ENCODE measurements around the gene RIPK1.

Gene RIPK1

GRCh38 chr6:3081960-3082359, 13.7 kb downstream of the RIPK1 start:
- Histone ChIP-seq H3K9me3 (no peaks in the 10 kb centered on the region), H3K27me3 (no peaks in the 10 kb centered on the region), H3K36me3 (peaks cover 10% of the 10 kb centered on the region), H3K4me3 (ENCODE audit: low read depth, low read length) (no peak overlapping the region), H3K4me1 (no peaks in the 10 kb centered on the region; the same call in 1 of the 2 replicates)
- no peak for TF ChIP-seq CTCF (IDR thresholded peaks at IDR 0.05; ENCODE audit: low read depth, low read length)
- no peak for DNase-seq

DNA sequence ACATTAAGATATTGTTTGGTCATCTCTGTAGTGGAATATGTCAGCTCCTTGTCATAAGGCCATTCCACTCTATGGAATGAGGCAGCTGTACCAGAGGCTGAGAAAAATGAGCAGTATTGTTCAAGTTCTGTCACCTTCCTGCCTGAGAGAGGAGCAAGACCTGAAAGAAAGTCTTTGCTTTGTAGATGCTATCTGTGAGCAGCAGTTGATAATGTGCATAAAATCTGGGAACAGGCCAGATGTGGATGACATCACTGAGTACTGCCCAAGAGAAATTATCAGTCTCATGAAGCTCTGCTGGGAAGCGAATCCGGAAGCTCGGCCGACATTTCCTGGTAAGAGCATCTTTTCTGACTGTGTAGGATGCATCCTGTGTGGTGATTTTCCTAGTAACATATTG, 16.8 kb downstream of the RIPK1 start:
- no peak for DNase-seq
- peaks cover 10% of the 10 kb centered on the region for H3K36me3 ChIP-seq
- no peaks in the 10 kb centered on the region for H3K9me3 ChIP-seq
- H3K27me3 ChIP-seq, result no peaks in the 10 kb centered on the region
- TF ChIP-seq CTCF (IDR thresholded peaks at IDR 0.05; ENCODE audit: low read depth, low read length), result no peak
- no peak overlapping the region for H3K4me3 ChIP-seq (ENCODE audit: low read depth, low read length)
- no peaks in the 10 kb centered on the region; the same call in 1 of the 2 replicates for H3K4me1 ChIP-seq

DNA sequence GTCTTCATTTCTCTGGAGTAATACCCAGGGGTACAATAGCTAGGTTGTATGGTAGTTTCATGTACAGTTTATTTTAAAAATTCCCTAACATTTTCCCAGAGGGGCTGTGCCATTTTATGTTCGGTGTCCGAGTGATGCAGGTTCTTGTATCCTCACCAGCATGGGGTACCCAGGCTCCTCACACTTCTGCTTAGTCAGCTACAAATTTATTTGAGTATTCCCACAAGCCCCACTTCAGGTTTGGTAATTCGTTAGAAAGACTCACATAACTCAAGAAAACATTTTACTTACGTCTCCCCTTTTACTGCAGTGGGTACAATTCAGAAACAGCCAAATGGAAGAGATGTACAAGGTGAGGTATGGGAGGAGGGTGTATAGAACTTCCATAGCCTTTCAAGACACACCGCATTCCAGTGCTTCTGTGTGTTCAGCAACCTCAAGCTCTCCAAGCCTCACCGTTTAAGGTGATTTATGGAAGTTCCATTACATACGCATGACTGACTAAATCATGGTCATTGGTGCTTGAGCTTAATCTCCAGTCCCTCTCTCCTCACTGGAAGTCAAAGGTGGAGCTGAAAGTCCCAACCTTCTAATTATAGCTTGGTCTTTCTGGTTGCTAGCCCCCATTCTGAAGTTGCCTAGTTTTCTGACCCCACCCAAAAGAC, 18.1 kb downstream of the RIPK1 start:
- no peak for TF ChIP-seq CTCF (IDR thresholded peaks at IDR 0.05; ENCODE audit: low read depth, low read length)
- no peak for DNase-seq
- Histone ChIP-seq H3K4me1 (no peaks in the 10 kb centered on the region; the same call in 1 of the 2 replicates), H3K27me3 (no peaks in the 10 kb centered on the region), H3K36me3 (peaks cover 10% of the 10 kb centered on the region), H3K9me3 (no peaks in the 10 kb centered on the region), H3K4me3 (ENCODE audit: low read depth, low read length) (no peak overlapping the region)

DNA sequence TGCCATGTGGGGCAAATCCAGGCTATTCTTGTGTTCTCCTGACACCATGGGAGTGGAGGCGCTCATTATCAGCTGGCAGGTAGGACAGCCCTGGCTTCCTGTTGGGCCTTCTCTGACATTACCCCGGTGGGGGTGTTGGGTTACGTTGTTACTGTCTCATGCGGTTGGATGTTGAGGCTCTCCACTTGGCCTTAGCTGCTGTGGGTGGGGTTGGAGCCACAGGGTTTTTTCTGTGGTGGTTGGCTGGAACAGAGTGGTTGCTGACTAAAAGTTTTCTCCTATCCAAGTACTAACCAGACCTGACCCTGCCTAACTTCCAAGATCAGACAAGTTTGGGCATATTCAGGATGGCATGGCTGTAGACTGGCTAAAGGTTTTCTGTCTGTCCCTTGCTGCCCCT, 20.2 kb downstream of the RIPK1 start:
- Histone ChIP-seq H3K27me3 (no peaks in the 10 kb centered on the region), H3K36me3 (peaks cover 6% of the 10 kb centered on the region), H3K9me3 (no peaks in the 10 kb centered on the region), H3K4me1 (no peaks in the 10 kb centered on the region; the same call in 1 of the 2 replicates), H3K4me3 (ENCODE audit: low read depth, low read length) (no peak overlapping the region)
- DNase-seq, result no peak
- TF ChIP-seq CTCF (IDR thresholded peaks at IDR 0.05; ENCODE audit: low read depth, low read length), result no peak

DNA sequence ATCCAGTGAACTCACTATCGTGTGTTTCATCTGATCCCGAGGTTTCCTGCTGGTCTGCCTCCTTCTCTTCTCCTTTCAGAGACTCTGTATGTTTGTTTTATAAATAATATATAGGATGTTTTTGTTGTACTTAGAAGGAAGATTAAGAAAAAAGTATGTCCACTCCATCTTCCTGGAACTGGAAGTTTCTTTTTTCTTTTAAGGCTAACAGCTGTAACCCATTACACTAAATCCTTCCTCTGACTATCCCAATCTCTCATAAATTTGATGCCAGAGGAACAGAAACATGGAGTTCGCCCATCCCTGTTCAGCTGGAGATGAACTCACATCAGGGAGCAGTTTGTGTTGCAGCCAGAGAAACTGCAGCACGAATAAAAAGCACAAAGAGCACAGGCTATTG, 20.7 kb downstream of the RIPK1 start:
- no peaks in the 10 kb centered on the region for H3K9me3 ChIP-seq
- H3K4me1 ChIP-seq, result no peaks in the 10 kb centered on the region; the same call in 1 of the 2 replicates
- no peak for DNase-seq
- no peaks in the 10 kb centered on the region for H3K27me3 ChIP-seq
- H3K4me3 ChIP-seq (ENCODE audit: low read depth, low read length), result no peak overlapping the region
- no peak for TF ChIP-seq CTCF (IDR thresholded peaks at IDR 0.05; ENCODE audit: low read depth, low read length)
- peaks cover 5% of the 10 kb centered on the region for H3K36me3 ChIP-seq

DNA sequence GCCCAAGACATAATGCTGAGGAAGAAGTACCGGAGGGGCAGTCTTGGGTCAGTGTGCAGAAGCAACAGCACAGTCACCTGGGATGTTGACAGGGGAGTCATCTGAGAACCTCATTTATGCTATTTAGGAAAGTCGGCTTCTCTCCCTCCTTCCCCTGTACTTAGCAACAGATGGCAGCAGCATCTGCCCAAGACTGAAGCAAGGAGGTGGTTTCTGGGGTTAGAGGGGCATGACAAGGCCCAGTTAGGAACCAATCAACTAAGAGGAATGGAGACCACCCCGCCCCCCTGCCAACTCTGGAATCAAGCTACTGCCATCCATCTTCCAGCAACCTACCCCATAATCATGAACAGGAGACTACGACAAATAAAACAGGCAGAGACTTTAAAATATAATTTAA, 21.7 kb downstream of the RIPK1 start:
- DNase-seq, result no peak
- H3K27me3 ChIP-seq, result no peaks in the 10 kb centered on the region
- H3K4me3 ChIP-seq (ENCODE audit: low read depth, low read length), result no peak overlapping the region
- H3K36me3 ChIP-seq, result peaks cover 5% of the 10 kb centered on the region
- H3K4me1 ChIP-seq, result no peaks in the 10 kb centered on the region; the same call in 1 of the 2 replicates
- TF ChIP-seq CTCF (IDR thresholded peaks at IDR 0.05; ENCODE audit: low read depth, low read length), result no peak
- H3K9me3 ChIP-seq, result no peaks in the 10 kb centered on the region
